ENCODE measurements around the gene PML. TPM values are rescaled to one million over a fixed set of nuclear protein-coding genes. Genes with fewer than 3 reads are reported as not detected.
"Not testable (repeated sequence)": the region's sequence is repeated elsewhere in the genome, so short reads cannot be mapped to it uniquely, and the experiment has no call there.

PML gene
- total RNA-seq, 4 donors from 2014 or later = 24.1 to 75.1 (median 52.1) TPM

DNA sequence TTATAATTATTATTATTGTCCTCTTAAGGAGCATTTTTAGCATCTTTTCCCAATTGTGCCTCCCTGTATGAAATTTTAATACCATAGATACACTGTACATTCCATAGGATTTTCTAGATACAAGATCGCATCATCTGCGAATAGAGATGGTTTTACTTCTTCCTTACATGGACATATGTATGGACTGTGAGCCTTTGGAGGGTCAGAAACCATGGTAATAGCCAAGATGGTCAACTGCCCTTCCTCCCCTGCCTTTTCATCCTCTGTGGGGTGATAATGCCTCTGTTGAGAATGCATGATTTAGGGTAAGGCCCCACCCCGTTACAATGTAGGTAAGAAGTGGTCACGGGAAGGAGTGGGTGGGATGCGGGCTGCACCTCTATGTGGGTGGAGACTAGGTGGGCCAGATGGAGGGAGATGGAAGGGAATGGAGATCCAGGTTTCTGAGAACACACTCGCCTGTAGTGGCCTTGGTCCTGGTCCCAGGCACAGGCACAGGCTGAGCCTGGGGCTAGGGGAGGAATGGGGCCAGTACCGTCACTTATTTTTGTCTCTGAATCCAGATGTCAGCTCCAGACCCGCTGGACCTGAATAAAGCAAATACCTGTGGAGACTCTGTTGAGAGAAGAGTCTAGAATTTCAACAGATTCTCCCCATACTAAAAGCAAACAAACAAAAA is 56.2 kb downstream of the PML start:
- Histone ChIP-seq H3K27ac (peak overlapping the region; percentile 76 to 84 (median 82)), H3K36me3 (peaks cover 0 to 4% of the 10 kb centered on the region in 2 donors), H3K4me3 (peak overlapping the region in 1 of 2 donors; percentile 8), H3K27me3 (no peaks in the 10 kb centered on the region), H3K4me1 (peaks cover 15 to 70% (median 25%) of the 10 kb centered on the region in 3 donors), H3K9me3 (no peaks in the 10 kb centered on the region)
- WGBS, 2 donors (ENCODE audit: low coverage in 1 of 2) = 65 to 81% methylated on average over 2 to 5 of the region's 8 CpGs
- ATAC-seq = no peak
- TF ChIP-seq POLR2AphosphoS5 (IDR thresholded peaks at IDR 0.05) (no peak), EP300 (IDR thresholded peaks at IDR 0.05) (no peak)
- TF ChIP-seq, protein P1, sequence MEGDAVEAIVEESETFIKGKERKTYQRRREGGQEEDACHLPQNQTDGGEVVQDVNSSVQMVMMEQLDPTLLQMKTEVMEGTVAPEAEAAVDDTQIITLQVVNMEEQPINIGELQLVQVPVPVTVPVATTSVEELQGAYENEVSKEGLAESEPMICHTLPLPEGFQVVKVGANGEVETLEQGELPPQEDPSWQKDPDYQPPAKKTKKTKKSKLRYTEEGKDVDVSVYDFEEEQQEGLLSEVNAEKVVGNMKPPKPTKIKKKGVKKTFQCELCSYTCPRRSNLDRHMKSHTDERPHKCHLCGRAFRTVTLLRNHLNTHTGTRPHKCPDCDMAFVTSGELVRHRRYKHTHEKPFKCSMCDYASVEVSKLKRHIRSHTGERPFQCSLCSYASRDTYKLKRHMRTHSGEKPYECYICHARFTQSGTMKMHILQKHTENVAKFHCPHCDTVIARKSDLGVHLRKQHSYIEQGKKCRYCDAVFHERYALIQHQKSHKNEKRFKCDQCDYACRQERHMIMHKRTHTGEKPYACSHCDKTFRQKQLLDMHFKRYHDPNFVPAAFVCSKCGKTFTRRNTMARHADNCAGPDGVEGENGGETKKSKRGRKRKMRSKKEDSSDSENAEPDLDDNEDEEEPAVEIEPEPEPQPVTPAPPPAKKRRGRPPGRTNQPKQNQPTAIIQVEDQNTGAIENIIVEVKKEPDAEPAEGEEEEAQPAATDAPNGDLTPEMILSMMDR (IDR thresholded peaks at IDR 0.05) = no peak

DNA sequence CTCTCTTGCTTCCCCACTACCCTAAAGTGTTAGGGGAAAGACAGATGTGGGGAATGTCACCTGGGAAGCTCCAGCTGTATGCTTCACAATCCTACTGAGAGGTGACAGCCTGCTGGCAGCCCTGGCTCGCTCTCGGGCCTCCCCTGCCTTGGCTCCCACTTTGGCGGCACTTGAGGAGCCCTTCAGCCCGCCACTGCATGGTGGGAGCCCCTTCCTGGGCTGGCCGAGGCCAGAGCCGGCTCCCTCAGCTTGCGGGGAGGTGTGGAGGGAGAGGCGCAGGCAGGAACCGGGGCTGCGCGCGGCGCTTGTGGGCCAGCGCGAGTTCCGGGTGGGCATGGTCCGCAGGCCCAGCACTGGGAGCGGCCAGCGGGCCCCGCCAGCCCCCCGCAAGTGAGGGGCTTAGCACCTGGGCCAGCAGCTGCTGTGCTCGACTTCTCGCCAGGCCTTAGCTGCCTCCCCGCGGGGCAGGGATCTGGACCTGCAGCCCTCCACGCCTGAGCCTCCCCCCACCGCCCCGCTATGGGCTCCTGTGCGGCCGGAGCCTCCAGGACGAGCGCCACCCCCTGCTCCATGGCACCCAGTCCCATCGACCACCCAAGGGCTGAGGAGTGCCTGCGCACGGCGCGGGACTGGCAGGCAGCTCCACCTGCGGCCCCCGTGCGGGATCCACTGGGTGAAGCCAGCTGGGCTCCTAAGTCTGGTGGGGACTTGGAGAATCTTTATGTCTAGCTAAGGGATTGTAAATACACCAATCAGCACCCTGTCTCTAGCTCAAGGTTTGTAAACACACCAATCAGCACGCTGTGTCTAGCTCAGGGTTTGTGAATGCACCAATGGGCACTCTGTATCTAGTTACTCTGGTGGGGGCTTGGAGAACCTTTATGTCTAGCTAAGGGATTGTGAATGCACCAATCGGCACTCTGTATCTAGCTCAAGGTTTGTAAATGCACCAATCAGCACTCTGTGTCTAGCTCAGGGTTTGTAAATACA is 58.0 kb downstream of the PML start:
- H3K4me1 ChIP-seq = peaks cover 15 to 61% (median 25%) of the 10 kb centered on the region in 3 donors

DNA sequence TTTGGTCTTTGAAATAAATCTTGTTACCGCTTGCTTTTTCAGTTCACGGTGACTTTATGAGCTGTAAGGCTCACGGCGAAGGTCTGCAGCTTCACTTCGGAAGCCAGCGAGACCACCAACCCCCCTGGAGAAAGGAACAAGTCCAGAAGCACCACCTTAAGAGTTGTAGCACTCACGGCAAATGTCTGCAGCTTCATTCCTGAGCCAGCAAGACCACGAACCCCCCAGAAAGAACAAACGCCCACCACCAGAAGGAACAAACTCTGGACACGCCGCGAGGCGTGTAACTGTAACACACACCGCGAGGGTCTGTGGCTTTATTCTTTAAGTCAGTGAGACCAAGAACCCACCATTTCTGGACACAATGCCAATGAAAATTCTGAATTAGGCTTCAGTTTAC is 59.0 kb downstream of the PML start:
- TF ChIP-seq POLR2A (IDR thresholded peaks at IDR 0.05) (no peak), EP300 (IDR thresholded peaks at IDR 0.05) (no peak)
- H3K4me1 ChIP-seq = peaks cover 15 to 52% (median 20%) of the 10 kb centered on the region in 3 donors
- H3K9me3 ChIP-seq = no peaks in the 10 kb centered on the region
- no peak overlapping the region for H3K4me3 ChIP-seq
- H3K27me3 ChIP-seq = no peaks in the 10 kb centered on the region
- 76% methylated on average over 9 to 11 of the region's 15 CpGs for WGBS, 2 donors (ENCODE audit: low coverage in 1 of 2)
- no peak for ATAC-seq
- H3K36me3 ChIP-seq = no peaks in the 10 kb centered on the region
- H3K27ac ChIP-seq = peak overlapping the region in 1 of 4 donors; percentile 49

More for the DNA sequence above, 58.0 kb downstream of the PML start:
- H3K4me3 ChIP-seq, H3K9me3 ChIP-seq, H3K36me3 ChIP-seq, ATAC-seq, H3K27me3 ChIP-seq: not testable (repeated sequence)
- WGBS, 2 donors (ENCODE audit: low coverage in 1 of 2) = 100% methylated on average over 1 of the region's 42 CpGs; no CpG with 5 or more reads in 1 of the 2 donors
- peak overlapping the region in 3 of 4 donors; percentile 80 to 84 (median 83) for H3K27ac ChIP-seq

DNA sequence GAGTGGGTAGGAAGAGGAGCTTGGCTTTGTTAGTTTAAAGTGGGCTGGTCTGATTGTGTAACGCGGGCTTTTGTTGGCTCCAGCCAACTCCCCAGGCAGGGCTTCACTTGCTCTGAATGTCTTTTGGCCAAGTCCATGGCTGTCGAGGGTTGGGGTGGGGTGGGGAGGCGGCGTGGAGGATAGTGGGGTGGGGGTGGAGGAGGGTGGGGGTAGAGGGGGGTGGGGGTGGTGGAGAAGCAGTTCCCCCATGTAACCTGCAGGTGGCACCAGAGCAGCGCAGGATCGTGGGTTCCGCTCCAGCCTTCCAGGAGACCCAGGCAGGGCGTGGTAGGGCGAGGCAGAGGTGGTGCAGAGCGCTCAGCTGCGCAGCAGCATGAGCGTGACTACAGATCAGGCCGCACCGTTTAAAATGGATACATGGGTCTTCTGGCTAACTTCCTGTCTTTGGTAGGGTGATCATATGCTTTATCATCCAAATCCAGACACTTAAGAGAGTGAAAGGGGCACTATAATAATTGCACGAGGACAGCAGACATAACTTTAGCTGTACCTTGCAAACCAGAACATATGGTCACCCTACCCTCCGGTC is 59.5 kb downstream of the PML start:
- WGBS, 2 donors (ENCODE audit: low coverage in 1 of 2) = 10 to 13% methylated on average over 3 to 5 of the region's 17 CpGs
- Histone ChIP-seq H3K27me3 (no peaks in the 10 kb centered on the region), H3K4me1 (peaks cover 15 to 47% (median 20%) of the 10 kb centered on the region in 3 donors), H3K9me3 (no peaks in the 10 kb centered on the region), H3K27ac (peak overlapping the region in 1 of 4 donors; percentile 49), H3K4me3 (peak overlapping the region in 1 of 2 donors; percentile 10), H3K36me3 (no peaks in the 10 kb centered on the region)
- peak; percentile 86 for ATAC-seq
- TF ChIP-seq POLR2A (IDR thresholded peaks at IDR 0.05) = no peak
- TF ChIP-seq, protein P1 (IDR thresholded peaks at IDR 0.05) = peak; percentile 42 to 92 (median 67)

DNA sequence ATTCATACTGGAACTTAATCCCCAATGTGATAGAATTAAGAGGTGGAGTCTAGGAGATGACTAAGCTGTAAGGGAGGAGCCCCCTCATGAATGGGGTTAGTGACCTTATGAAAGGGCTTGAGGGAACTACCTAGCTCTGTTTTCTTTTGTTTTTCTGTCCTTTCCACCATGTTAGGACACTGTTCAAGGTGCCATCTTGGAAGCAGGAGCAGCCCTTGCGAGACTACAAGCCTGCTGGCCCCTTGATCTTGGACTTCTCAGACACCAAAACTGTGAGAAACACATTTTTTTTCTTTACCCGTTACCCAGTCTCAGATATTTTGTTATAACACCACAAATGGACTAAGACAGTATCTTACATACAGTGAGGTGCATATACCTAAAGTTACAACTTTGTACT is 61.3 kb downstream of the PML start:
- Histone ChIP-seq H3K9me3 (no peaks in the 10 kb centered on the region), H3K4me3 (no peak overlapping the region), H3K4me1 (peaks cover 11 to 36% (median 15%) of the 10 kb centered on the region in 3 donors), H3K27me3 (no peaks in the 10 kb centered on the region), H3K36me3 (no peaks in the 10 kb centered on the region), H3K27ac (no peak overlapping the region)
- TF ChIP-seq EP300 (IDR thresholded peaks at IDR 0.05) (no peak), POLR2A (IDR thresholded peaks at IDR 0.05) (no peak), POLR2AphosphoS5 (IDR thresholded peaks at IDR 0.05) (no peak)
- TF ChIP-seq, protein P1 (IDR thresholded peaks at IDR 0.05) = no peak
- WGBS, 2 donors (ENCODE audit: low coverage in 1 of 2) = 85 to 96% methylated on average over 2 of the region's 2 CpGs
- ATAC-seq = no peak

DNA sequence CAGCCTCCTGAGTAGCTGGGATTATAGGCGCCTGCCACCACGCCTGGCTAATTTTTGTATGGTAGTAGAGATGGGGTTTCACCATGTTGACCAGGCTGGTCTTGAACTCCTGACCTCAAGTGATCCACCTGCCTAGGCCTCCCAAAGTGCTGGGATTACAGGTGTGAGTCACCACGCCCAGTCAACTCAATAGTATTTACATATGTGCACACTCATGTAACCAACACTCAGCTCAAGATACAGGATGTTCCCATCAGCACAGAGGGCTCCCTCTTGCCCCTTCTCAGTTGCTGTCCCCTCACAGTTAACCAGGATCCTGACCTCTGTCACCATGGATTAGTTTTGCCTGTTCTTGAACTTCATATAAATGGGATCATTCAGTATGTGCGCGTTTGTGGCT is 61.8 kb downstream of the PML start:
- 98 to 100% methylated on average over 3 to 5 of the region's 5 CpGs for WGBS, 2 donors (ENCODE audit: low coverage in 1 of 2)
- not testable (repeated sequence) for ATAC-seq, H3K4me3 ChIP-seq, H3K9me3 ChIP-seq, H3K27me3 ChIP-seq, H3K27ac ChIP-seq, H3K36me3 ChIP-seq
- peaks cover 8 to 31% (median 15%) of the 10 kb centered on the region in 3 donors for H3K4me1 ChIP-seq

DNA sequence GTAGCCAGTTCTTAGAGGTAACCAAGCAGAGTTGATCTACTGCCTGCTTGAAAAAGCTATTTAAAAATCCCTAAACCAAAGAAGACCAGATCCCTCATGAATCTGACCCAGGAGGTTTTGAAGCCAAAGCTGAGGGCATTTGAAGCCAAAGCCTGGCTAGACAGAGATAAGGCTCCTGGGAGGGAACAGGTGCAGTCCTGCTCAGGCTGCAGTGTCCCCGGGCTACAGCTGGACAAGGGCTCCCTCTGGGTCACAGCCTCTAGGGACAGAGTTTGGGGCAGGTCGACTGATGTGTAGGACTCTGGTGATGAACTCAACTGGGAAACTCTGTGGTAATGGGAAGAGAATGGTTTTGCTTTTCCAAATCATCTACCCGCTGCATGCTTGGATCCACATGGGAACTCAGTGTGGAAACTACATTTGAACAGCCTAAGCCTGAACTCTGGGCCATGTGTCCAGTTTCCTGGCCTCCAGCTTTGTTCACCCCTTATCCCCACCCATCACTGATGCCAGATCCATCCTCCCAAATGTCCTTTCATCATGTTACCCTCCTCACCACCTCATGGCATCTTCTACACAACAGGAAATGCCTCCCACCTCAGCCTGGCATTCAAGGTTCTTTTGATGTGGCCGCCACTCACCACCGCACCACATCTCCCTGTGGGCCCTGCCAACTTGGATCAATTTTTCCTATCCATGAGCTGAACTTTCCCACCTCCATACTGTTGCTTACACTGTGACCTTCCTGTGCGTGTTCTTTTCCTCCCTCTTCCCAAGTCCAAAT is 64.7 kb downstream of the PML start:
- ATAC-seq, H3K4me3 ChIP-seq, H3K9me3 ChIP-seq, H3K27me3 ChIP-seq, H3K36me3 ChIP-seq, H3K4me1 ChIP-seq, H3K27ac ChIP-seq: not testable (repeated sequence)
- 95 to 100% methylated on average over 3 to 6 of the region's 6 CpGs for WGBS, 2 donors (ENCODE audit: low coverage in 1 of 2)
